ENCODE measurements around the gene KIF25.

Gene KIF25

DNA sequence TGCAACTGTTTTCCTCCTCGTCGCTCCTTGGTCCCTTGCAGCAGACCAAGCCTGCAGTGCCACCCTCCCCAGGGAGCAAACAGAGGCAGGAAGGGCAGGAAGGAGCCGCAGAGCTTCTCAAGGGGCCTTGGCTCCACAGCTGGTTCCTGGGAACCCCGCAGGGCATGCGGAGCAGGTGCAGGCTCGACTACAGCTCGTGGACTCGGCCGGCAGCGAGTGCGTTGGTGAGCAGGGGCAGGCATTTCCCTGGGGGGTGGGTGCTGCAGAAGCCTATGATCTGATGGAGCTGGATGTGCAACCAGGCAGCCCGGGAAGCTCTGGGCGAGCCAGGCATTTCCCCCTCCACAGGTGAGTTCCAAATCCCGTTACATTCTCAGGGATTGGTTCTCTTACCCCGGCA, 44.5 kb downstream of the KIF25 start:
- Histone ChIP-seq H3K27ac (ENCODE audit: low read depth, low read length) (no peak overlapping the region), H3K4me2 (ENCODE audit: low read depth, low read length, poor library complexity, severe bottlenecking) (no peak overlapping the region), H3K27me3 (ENCODE audit: low read length) (no peaks in the 10 kb centered on the region), H3K9me2 (replicated peaks; ENCODE audit: insufficient read depth, low read length) (no peaks in the 10 kb centered on the region), H3K36me3 (ENCODE audit: low read length) (no peaks in the 10 kb centered on the region), H3K9ac (ENCODE audit: low read length) (no peak overlapping the region), H3K9me3 (ENCODE audit: insufficient read depth, low read length) (peaks cover 10% of the 10 kb centered on the region; the same call in 1 of the 2 replicates), H3K79me2 (ENCODE audit: insufficient read depth, low read length) (no peaks in the 10 kb centered on the region), H4K20me1 (ENCODE audit: low read depth, low read length) (no peaks in the 10 kb centered on the region), H3F3A (ENCODE audit: insufficient read depth) (no peaks in the 10 kb centered on the region), H2AFZ (ENCODE audit: low read depth, low read length, severe bottlenecking) (no peak overlapping the region), H3K4me3 (ENCODE audit: insufficient read depth, low read length, poor library complexity, severe bottlenecking) (no peak overlapping the region)
- TF ChIP-seq, protein P1, sequence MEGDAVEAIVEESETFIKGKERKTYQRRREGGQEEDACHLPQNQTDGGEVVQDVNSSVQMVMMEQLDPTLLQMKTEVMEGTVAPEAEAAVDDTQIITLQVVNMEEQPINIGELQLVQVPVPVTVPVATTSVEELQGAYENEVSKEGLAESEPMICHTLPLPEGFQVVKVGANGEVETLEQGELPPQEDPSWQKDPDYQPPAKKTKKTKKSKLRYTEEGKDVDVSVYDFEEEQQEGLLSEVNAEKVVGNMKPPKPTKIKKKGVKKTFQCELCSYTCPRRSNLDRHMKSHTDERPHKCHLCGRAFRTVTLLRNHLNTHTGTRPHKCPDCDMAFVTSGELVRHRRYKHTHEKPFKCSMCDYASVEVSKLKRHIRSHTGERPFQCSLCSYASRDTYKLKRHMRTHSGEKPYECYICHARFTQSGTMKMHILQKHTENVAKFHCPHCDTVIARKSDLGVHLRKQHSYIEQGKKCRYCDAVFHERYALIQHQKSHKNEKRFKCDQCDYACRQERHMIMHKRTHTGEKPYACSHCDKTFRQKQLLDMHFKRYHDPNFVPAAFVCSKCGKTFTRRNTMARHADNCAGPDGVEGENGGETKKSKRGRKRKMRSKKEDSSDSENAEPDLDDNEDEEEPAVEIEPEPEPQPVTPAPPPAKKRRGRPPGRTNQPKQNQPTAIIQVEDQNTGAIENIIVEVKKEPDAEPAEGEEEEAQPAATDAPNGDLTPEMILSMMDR (IDR thresholded peaks at IDR 0.05; ENCODE audit: insufficient read depth, low read length, poor library complexity, severe bottlenecking), result no peak
- TF ChIP-seq EZH2phosphoT487 (conservative IDR thresholded peaks at IDR 0.05; ENCODE audit: low read length), result no peak

DNA sequence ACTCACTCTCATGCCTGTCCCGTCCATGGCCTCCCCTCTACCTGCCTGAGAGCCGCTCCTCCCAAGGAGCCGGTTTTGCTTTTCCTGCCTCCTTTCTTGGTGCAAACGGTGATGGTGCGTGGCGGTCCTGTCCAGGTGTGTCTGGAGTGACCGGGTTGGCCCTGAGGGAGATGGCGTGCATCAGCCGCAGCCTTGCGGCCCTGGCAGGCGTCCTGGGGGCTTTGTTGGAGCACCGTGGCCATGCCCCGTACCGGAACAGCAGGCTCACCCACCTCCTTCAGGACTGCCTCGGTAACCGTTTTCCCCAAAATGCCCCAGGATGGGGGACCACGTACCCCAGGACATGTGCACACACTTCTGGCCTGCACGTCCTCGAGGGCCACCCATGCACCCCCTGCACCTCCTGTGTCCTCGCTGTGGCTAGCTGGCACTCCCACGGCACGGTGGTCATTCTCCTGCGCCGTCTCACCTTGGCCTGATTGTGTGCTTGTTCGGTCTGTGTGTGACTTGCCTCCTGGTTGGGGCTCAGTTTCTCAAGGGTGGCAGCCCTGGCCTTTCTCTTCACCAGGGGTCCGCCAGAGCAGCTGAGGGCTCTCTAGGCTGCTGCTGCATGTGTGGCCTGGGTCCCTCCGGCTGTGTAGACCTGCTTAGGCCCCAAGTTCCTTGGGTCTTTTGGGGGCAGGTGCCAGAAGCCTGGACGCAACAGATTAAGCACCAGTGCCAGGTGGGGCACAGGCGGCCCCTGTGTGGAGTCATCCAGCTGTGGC, 45.1 kb downstream of the KIF25 start:
- no peaks in the 10 kb centered on the region for H4K20me1 ChIP-seq (ENCODE audit: low read depth, low read length)
- no peak overlapping the region for H3K27ac ChIP-seq (ENCODE audit: low read depth, low read length)
- no peaks in the 10 kb centered on the region for H3K36me3 ChIP-seq (ENCODE audit: low read length)
- H3K27me3 ChIP-seq (ENCODE audit: low read length), result no peaks in the 10 kb centered on the region
- no peak overlapping the region for H3K4me3 ChIP-seq (ENCODE audit: insufficient read depth, low read length, poor library complexity, severe bottlenecking)
- H3K9ac ChIP-seq (ENCODE audit: low read length), result no peak overlapping the region
- no peak overlapping the region for H3K4me2 ChIP-seq (ENCODE audit: low read depth, low read length, poor library complexity, severe bottlenecking)
- no peaks in the 10 kb centered on the region for H3K9me2 ChIP-seq (replicated peaks; ENCODE audit: insufficient read depth, low read length)
- TF ChIP-seq, protein P1 (IDR thresholded peaks at IDR 0.05; ENCODE audit: insufficient read depth, low read length, poor library complexity, severe bottlenecking), result no peak
- TF ChIP-seq EZH2phosphoT487 (conservative IDR thresholded peaks at IDR 0.05; ENCODE audit: low read length), result no peak
- no peak overlapping the region for H2AFZ ChIP-seq (ENCODE audit: low read depth, low read length, severe bottlenecking)
- H3F3A ChIP-seq (ENCODE audit: insufficient read depth), result no peaks in the 10 kb centered on the region
- H3K9me3 ChIP-seq (ENCODE audit: insufficient read depth, low read length), result peaks cover 10% of the 10 kb centered on the region; the same call in 1 of the 2 replicates
- H3K79me2 ChIP-seq (ENCODE audit: insufficient read depth, low read length), result no peaks in the 10 kb centered on the region

DNA sequence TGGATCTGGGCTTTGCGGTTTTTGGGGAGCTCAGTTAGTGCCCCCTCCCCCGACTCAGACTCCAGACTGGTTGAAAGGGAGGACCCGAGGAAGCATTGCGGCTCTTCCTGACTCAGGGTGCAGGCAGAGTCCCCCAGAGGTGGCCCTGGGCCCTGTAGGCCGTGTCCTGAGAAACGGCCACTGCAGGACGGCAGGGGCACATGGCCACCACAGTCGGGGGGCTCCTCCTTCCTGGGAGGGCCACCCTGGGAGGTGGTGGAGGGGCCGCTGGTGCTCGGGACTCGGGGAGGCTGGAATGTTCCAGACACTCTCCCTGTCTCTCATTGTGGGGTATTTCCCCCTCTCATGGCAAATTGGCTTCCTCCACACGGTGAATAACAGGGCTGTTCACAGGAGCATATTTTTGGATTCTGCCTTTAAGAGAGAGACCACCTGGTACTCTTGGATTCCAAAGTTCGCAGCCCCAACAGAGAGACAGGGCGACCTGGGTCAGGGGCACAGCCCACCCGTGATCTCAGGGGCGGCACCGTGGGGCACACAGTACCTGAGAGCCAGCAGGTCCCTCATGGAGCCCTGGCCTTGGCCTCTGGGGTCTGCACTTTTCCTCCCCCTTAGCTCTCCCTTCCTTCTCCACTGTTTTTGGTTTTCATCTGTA, 45.8 kb downstream of the KIF25 start:
- Histone ChIP-seq H3K9me3 (ENCODE audit: insufficient read depth, low read length) (peaks cover 10% of the 10 kb centered on the region; the same call in 1 of the 2 replicates), H3K9me2 (replicated peaks; ENCODE audit: insufficient read depth, low read length) (no peaks in the 10 kb centered on the region), H3K4me3 (ENCODE audit: insufficient read depth, low read length, poor library complexity, severe bottlenecking) (no peak overlapping the region), H3K36me3 (ENCODE audit: low read length) (no peaks in the 10 kb centered on the region), H4K20me1 (ENCODE audit: low read depth, low read length) (no peaks in the 10 kb centered on the region), H2AFZ (ENCODE audit: low read depth, low read length, severe bottlenecking) (no peak overlapping the region), H3K9ac (ENCODE audit: low read length) (no peak overlapping the region), H3K27ac (ENCODE audit: low read depth, low read length) (no peak overlapping the region), H3K79me2 (ENCODE audit: insufficient read depth, low read length) (no peaks in the 10 kb centered on the region), H3F3A (ENCODE audit: insufficient read depth) (no peaks in the 10 kb centered on the region), H3K4me2 (ENCODE audit: low read depth, low read length, poor library complexity, severe bottlenecking) (no peak overlapping the region), H3K27me3 (ENCODE audit: low read length) (no peaks in the 10 kb centered on the region)
- TF ChIP-seq, protein P1 (IDR thresholded peaks at IDR 0.05; ENCODE audit: insufficient read depth, low read length, poor library complexity, severe bottlenecking), result no peak
- TF ChIP-seq EZH2phosphoT487 (conservative IDR thresholded peaks at IDR 0.05; ENCODE audit: low read length), result no peak

Data from SU-DHL-6 (cell line).